Hepatocyte (in vitro differentiated cells): ENCODE measurements around the gene RHOH.

Experiments
- CTCF ChIP-seq: fragments of 200-600 bp; sonication (generic); IDR thresholded peaks from 2 replicates; pipeline ENCODE4 v1.5.1; 2016; ENCODE audit warnings: antibody characterized with exemption, mild to moderate bottlenecking; ENCODE audit not compliant: poor library complexity
- EZH2 ChIP-seq: fragments of 200-600 bp; sonication (generic); IDR thresholded peaks from 2 replicates; pipeline ENCODE4 v1.6.1; 2016; ENCODE audit warnings: antibody characterized with exemption, mild to moderate bottlenecking, borderline replicate concordance
- EZH2phosphoT487 ChIP-seq: fragments of 200-600 bp; sonication (generic); IDR thresholded peaks from one replicate; pipeline ENCODE4 v1.6.1; 2018; ENCODE audit warnings: antibody characterized with exemption, mild to moderate bottlenecking, low read depth, moderate library complexity; ENCODE audit not compliant: unreplicated experiment, severe bottlenecking

- TF ChIP-seq CTCF (no peak), EZH2 (no peak), EZH2phosphoT487 (no peak)
Measured at GRCh38 chr4:40182001-40182400, 14.8 kb upstream of the RHOH start.
